HG03280 (cell line): ENCODE measurements around the gene PNMA8C.

Experiments used
- ATAC-seq: cut with Tn5 transposase; IDR thresholded peaks from one replicate; pipeline ENCODE4 v1.9.1; 2021; ENCODE audit warnings: mild to moderate bottlenecking, moderate library complexity; ENCODE audit not compliant: unreplicated experiment

Gene PNMA8C

GRCh38 chr19:46428239-46429135 lies at the start of gene PNMA8C:
Gene PNMA8C, minus strand, starts transcription at chr19:46428936. Its CDS starts 577 bp downstream, at chr19:46428359.
- ATAC-seq, result no peak

GRCh38 chr19:46475986-46476385 lies 47.2 kb upstream of the PNMA8C start:
- no peak for ATAC-seq

GRCh38 chr19:46474211-46474610 lies 45.5 kb upstream of the PNMA8C start:
- ATAC-seq, result no peak

GRCh38 chr19:46472592-46472991 lies 43.9 kb upstream of the PNMA8C start:
- no peak for ATAC-seq

GRCh38 chr19:46471811-46472543 lies 43.2 kb upstream of the PNMA8C start:
- ATAC-seq, result no peak

GRCh38 chr19:46471116-46471733 lies 42.5 kb upstream of the PNMA8C start, which contains the start of gene PNMA8A:
Gene PNMA8A, minus strand, starts transcription at chr19:46471563. Its CDS starts 528 bp downstream, at chr19:46471035.
- ATAC-seq, result no peak

- no peak for ATAC-seq
Observed at GRCh38 chr19:46470376-46470775, 41.6 kb upstream of the PNMA8C start.

GRCh38 chr19:46469541-46470185 lies 40.9 kb upstream of the PNMA8C start:
- ATAC-seq, result no peak

- no peak for ATAC-seq
Observed at GRCh38 chr19:46466536-46467196, 37.9 kb upstream of the PNMA8C start.

GRCh38 chr19:46463516-46463915 lies 34.8 kb upstream of the PNMA8C start:
- no peak for ATAC-seq

GRCh38 chr19:46461537-46461936 lies 32.8 kb upstream of the PNMA8C start:
- no peak for ATAC-seq

- no peak for ATAC-seq
Observed at GRCh38 chr19:46460981-46461380, 32.2 kb upstream of the PNMA8C start.

- ATAC-seq, result no peak
Observed at GRCh38 chr19:46460055-46460454, 31.3 kb upstream of the PNMA8C start.

GRCh38 chr19:46456930-46457329 lies 28.2 kb upstream of the PNMA8C start:
- no peak for ATAC-seq

- ATAC-seq, result no peak
Observed at GRCh38 chr19:46454244-46454643, 25.5 kb upstream of the PNMA8C start.

- ATAC-seq, result no peak
Observed at GRCh38 chr19:46453661-46454060, 24.9 kb upstream of the PNMA8C start.

- ATAC-seq, result no peak
Observed at GRCh38 chr19:46452186-46452585, 23.4 kb upstream of the PNMA8C start.

- ATAC-seq, result no peak
Observed at GRCh38 chr19:46451352-46451751, 22.6 kb upstream of the PNMA8C start.

- no peak for ATAC-seq
Observed at GRCh38 chr19:46450737-46451136, 22.0 kb upstream of the PNMA8C start.

GRCh38 chr19:46449228-46449627 lies 20.5 kb upstream of the PNMA8C start:
- no peak for ATAC-seq
